Small intestine (tissue), 7 donors: ENCODE measurements around the gene TMEM161B. TPM values are rescaled to one million over a fixed set of nuclear protein-coding genes. Genes with fewer than 3 reads are reported as not detected.

ENCODE experiments used
- DNase-seq, 2 donors: peaks; one replicate each; pipeline versions ENCODE4 v3.0.0 to v3.0.0-alpha.2; 2013
- FAIRE-seq: peaks from 2 replicates; lab custom pipeline; 2012; peaks lifted over from hg19 to GRCh38; lab: Jason Lieb, UNC
- H3K27ac ChIP-seq, 3 donors: one replicate each; pipeline ENCODE4 v1.5.1; 2013; ENCODE audit warnings: low read length in 2 of 3, mild to moderate bottlenecking in 2 of 3, control low read depth in 1 of 3, inconsistent platforms in 1 of 3, low read depth in 1 of 3, moderate library complexity in 1 of 3
- H3K27me3 ChIP-seq, 3 donors: one replicate each; pipeline ENCODE4 v1.6.1; 2013; ENCODE audit warnings: low read length in 3 of 3, inconsistent platforms in 1 of 3; ENCODE audit not compliant: control insufficient read depth in 3 of 3, insufficient read depth in 3 of 3
- H3K36me3 ChIP-seq, 3 donors: one replicate each; pipeline ENCODE4 v1.6.1; 2013; ENCODE audit warnings: low read length in 3 of 3, inconsistent platforms in 1 of 3, low read depth in 1 of 3, mild to moderate bottlenecking in 1 of 3, moderate library complexity in 1 of 3; ENCODE audit not compliant: control insufficient read depth in 3 of 3, insufficient read depth in 2 of 3
- H3K4me1 ChIP-seq, 3 donors: one replicate each; pipeline ENCODE4 v1.6.1; 2013; ENCODE audit warnings: low read length in 2 of 3, inconsistent platforms in 1 of 3, low read depth in 1 of 3, mild to moderate bottlenecking in 1 of 3, moderate library complexity in 1 of 3; ENCODE audit not compliant: control insufficient read depth in 3 of 3, insufficient read depth in 2 of 3
- H3K4me3 ChIP-seq, 3 donors: one replicate each; pipeline ENCODE4 v1.5.1; 2013; ENCODE audit warnings: low read length in 3 of 3, control low read depth in 1 of 3, inconsistent platforms in 1 of 3, low read depth in 1 of 3, mild to moderate bottlenecking in 1 of 3, moderate library complexity in 1 of 3
- H3K9me3 ChIP-seq, 2 donors: one replicate each; pipeline ENCODE4 v1.6.1; 2013; ENCODE audit warnings: low read depth in 1 of 2, low read length in 1 of 2; ENCODE audit not compliant: control insufficient read depth in 2 of 2, insufficient read depth in 1 of 2
- WGBS, 3 donors: extraction: QIAGEN DNeasy Blood & Tissue Kit; methylation state at CpG; one replicate each; pipeline ENCODE4 v1.1.7; 2013; 5-methylcytosine and 5-hydroxymethylcytosine counted together
- polyA plus RNA-seq, 4 donors: library from polyadenylated mRNA; stranded (reverse) in 3 of 4; unstranded in 1 of 4; fragments of 200-250 nt in 3 of 4; fragments of 120-200 nt in 1 of 4; gene quantifications; one replicate each; pipeline versions ENCODE4 v1.2.1 to v1.2.3, GENCODE V29; 2013
- donor health status: healthy with polysubstance abuse.
- donor health status: control.
- donor health status: control.
- donor health status: Bipolar disorder and iron deficiency.
- donor health status: healthy.

Gene TMEM161B
- polyA plus RNA-seq, 4 donors = 6.3 to 28.9 (median 10.8) TPM

DNA sequence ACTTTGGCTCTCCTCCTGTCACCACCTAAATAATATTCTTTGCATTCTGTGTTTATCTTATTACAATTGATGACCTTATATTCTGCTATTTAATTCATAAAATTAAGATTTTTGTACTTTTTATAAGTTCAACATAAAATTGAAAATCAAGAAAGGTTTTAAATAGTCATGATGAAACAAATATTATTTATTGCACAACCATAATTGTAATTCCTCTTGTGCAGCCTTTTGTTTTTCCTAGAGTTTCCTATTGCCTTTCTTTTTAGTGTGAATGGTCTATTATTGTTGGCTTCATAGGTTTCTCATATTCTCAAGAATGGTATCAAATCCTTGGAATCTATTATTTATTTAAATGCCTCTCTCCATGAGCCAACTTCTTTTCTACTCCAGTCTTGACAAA, 117.9 kb downstream of the TMEM161B start:
- Histone ChIP-seq H3K36me3 (no peaks in the 10 kb centered on the region), H3K27me3 (peaks cover 0 to 6% (median 4%) of the 10 kb centered on the region in 3 donors), H3K4me1 (peaks cover 0 to 12% (median 0%) of the 10 kb centered on the region in 3 donors), H3K4me3 (no peak overlapping the region), H3K27ac (no peak overlapping the region), H3K9me3 (no peaks in the 10 kb centered on the region)
- FAIRE-seq (no peak), DNase-seq (no peak)

GRCh38 chr5:88145611-88146467, 122.8 kb downstream of the TMEM161B start:
- Histone ChIP-seq H3K36me3 (no peaks in the 10 kb centered on the region), H3K27me3 (peaks cover 0 to 42% (median 22%) of the 10 kb centered on the region in 3 donors), H3K4me3 (no peak overlapping the region), H3K27ac (no peak overlapping the region), H3K9me3 (peaks cover 0 to 2% of the 10 kb centered on the region in 2 donors), H3K4me1 (peaks cover 2 to 23% (median 6%) of the 10 kb centered on the region in 3 donors)
- no peak for FAIRE-seq
- WGBS, 3 donors = 34 to 62% (median 56%) methylated on average over 26 of the region's 26 CpGs
- DNase-seq = peak; percentile 15 to 68

DNA sequence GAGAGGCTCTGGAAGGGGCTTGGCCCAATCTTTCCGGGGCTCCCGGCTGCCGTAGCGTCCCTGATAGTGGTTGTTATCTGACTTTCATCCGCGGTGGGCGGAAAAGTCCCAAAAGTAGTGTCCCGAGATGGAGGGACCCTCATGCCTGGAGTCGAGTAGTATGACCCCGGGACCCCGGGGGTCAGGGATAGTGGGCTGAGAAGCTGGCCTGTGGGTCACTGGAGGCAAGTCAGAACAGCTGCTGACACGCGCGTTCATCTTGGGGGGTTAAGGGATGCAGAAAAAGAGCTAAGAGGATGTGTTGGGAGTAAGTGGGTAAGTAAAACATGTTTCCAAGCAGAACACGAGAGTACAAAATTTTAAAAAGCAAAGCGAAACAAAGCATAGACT, 123.4 kb downstream of the TMEM161B start:
- Histone ChIP-seq H3K4me3 (no peak overlapping the region), H3K9me3 (peaks cover 0 to 2% of the 10 kb centered on the region in 2 donors), H3K36me3 (no peaks in the 10 kb centered on the region), H3K27me3 (peaks cover 0 to 47% (median 22%) of the 10 kb centered on the region in 3 donors), H3K4me1 (peaks cover 2 to 26% (median 9%) of the 10 kb centered on the region in 3 donors), H3K27ac (no peak overlapping the region)
- DNase-seq (no peak), FAIRE-seq (no peak)
- 24 to 39% (median 35%) methylated on average over 16 of the region's 16 CpGs for WGBS, 3 donors
